Mucosa of gallbladder (tissue), 1 donor: ENCODE measurements around the gene HOXA4. TPM values are rescaled to one million over a fixed set of nuclear protein-coding genes. Genes with fewer than 3 reads are reported as not detected.

Experiments
- DNase-seq: peaks from one replicate; pipeline ENCODE4 v3.0.0-alpha.2; 2020; ENCODE audit warnings: low spot score
- total RNA-seq: library from RNA; stranded (reverse); gene quantifications from one replicate; pipeline ENCODE4 v1.2.1, GENCODE V29; 2021
- donor health status: DM: no; HTN: no; CAD: no.

Gene HOXA4
- total RNA-seq, 1 donor from 2014 or later: 2.3 TPM

- DNase-seq: no peak
These were observed 16.9 kb upstream of the HOXA4 start, which contains the start of gene HOXA6 for GRCh38 chr7:27147199-27148030. TSS of gene HOXA6 (minus strand) at chr7:27147774. CDS start at chr7:27147749, 25 bp downstream.

GRCh38 chr7:27146491-27147198 is 16.1 kb upstream of the HOXA4 start:
- no peak for DNase-seq

GRCh38 chr7:27145914-27146412 is 15.4 kb upstream of the HOXA4 start:
- no peak for DNase-seq

GRCh38 chr7:27145165-27145913 is 14.8 kb upstream of the HOXA4 start:
- DNase-seq: no peak

GRCh38 chr7:27144781-27145164 is 14.2 kb upstream of the HOXA4 start:
- no peak for DNase-seq

- DNase-seq: no peak
These were observed 13.6 kb upstream of the HOXA4 start for GRCh38 chr7:27143950-27144780.

- no peak for DNase-seq
These were observed 12.7 kb upstream of the HOXA4 start, which contains the start of gene HOXA5 for GRCh38 chr7:27143023-27143949. TSS of gene HOXA5 (minus strand) at chr7:27143681. CDS start at chr7:27143607, 74 bp downstream.

- DNase-seq: no peak
These were observed 12.0 kb upstream of the HOXA4 start for GRCh38 chr7:27142580-27143022.

GRCh38 chr7:27141923-27142579 is 11.5 kb upstream of the HOXA4 start:
- DNase-seq: no peak

- no peak for DNase-seq
These were observed 10.8 kb upstream of the HOXA4 start for GRCh38 chr7:27141137-27141922.

GRCh38 chr7:27140126-27140857 is 9.7 kb upstream of the HOXA4 start:
- DNase-seq: no peak

- DNase-seq: no peak
These were observed 9.0 kb upstream of the HOXA4 start for GRCh38 chr7:27139334-27140125.

- no peak for DNase-seq
These were observed 8.4 kb upstream of the HOXA4 start for GRCh38 chr7:27138985-27139333.

GRCh38 chr7:27138472-27138871 is 7.9 kb upstream of the HOXA4 start:
- no peak for DNase-seq

- DNase-seq: no peak
These were observed 7.2 kb upstream of the HOXA4 start for GRCh38 chr7:27137640-27138315.

- no peak for DNase-seq
These were observed 3.8 kb upstream of the HOXA4 start for GRCh38 chr7:27134392-27134791.
